ENCODE data around the gene CFDP1.

Gene CFDP1

GRCh38 chr16:75317101-75317522 is 116.2 kb downstream of the CFDP1 start:
- no peak for DNase-seq

- no peak for DNase-seq
Observed at GRCh38 chr16:75315539-75316306, 117.6 kb downstream of the CFDP1 start.

- no peak for DNase-seq
Observed at GRCh38 chr16:75312875-75313274, 120.4 kb downstream of the CFDP1 start.

GRCh38 chr16:75311383-75311938 is 121.8 kb downstream of the CFDP1 start:
- DNase-seq, result no peak

GRCh38 chr16:75310541-75310940 is 122.8 kb downstream of the CFDP1 start:
- DNase-seq, result no peak

GRCh38 chr16:75309899-75310430 is 123.3 kb downstream of the CFDP1 start:
- no peak for DNase-seq

GRCh38 chr16:75309156-75309555 is 124.1 kb downstream of the CFDP1 start:
- DNase-seq, result no peak

GRCh38 chr16:75308011-75308410 is 125.3 kb downstream of the CFDP1 start:
- no peak for DNase-seq

GRCh38 chr16:75307506-75307905 is 125.8 kb downstream of the CFDP1 start:
- DNase-seq, result no peak

GRCh38 chr16:75306099-75306762 is 127.1 kb downstream of the CFDP1 start:
- DNase-seq, result no peak

- DNase-seq, result no peak
Observed at GRCh38 chr16:75305364-75306098, 127.8 kb downstream of the CFDP1 start.

GRCh38 chr16:75304521-75305363 is 128.6 kb downstream of the CFDP1 start:
- no peak for DNase-seq

GRCh38 chr16:75301804-75302203 is 131.5 kb downstream of the CFDP1 start:
- DNase-seq, result no peak

GRCh38 chr16:75298267-75298666 is 135.0 kb downstream of the CFDP1 start:
- DNase-seq, result no peak

- no peak for DNase-seq
Observed at GRCh38 chr16:75296606-75297005, 136.7 kb downstream of the CFDP1 start.

- no peak for DNase-seq
Observed at GRCh38 chr16:75294773-75295459, 138.4 kb downstream of the CFDP1 start.

- DNase-seq, result no peak
Observed at GRCh38 chr16:75293772-75294171, 139.5 kb downstream of the CFDP1 start.

GRCh38 chr16:75293173-75293572 is 140.1 kb downstream of the CFDP1 start:
- DNase-seq, result no peak

- no peak for DNase-seq
Observed at GRCh38 chr16:75292691-75293090, 140.6 kb downstream of the CFDP1 start.

- no peak for DNase-seq
Observed at GRCh38 chr16:75289189-75289588, 144.1 kb downstream of the CFDP1 start.

- no peak for DNase-seq
Observed at GRCh38 chr16:75288596-75289120, 144.6 kb downstream of the CFDP1 start.

All from NCI-H510A (cell line).